ENCODE results near the gene ETV4.
A peak's percentile ranks its signal among the peaks of the same experiment; 100 is the strongest.
"Not testable (repeated sequence)": the region's sequence is repeated elsewhere in the genome, so short reads cannot be mapped to it uniquely, and the experiment has no call there.

The ETV4 gene

DNA sequence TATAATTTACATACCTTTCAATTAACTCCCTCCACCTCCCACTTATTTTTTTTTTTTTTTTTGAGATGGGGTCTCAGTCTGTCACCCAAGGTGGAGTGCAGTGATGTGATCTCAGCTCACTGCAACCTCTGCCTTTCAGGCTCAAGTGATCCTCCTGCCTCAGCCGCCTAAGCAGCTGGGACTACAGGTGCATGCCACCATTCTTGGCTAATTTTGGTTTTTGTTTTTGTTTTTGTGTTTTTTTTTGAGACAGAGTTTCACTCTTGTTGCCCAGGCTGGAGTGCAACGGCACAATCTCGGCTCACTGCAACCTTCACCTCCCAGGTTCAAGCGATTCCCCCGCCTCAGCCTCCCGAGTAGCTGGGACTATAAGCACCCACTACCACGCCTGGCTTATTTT is 36.7 kb downstream of the ETV4 start:
- DNase-seq, result not testable (repeated sequence)

GRCh38 chr17:43490621-43491020 is 55.5 kb downstream of the ETV4 start:
- no peak for DNase-seq

GRCh38 chr17:43483674-43484551 is 62.2 kb downstream of the ETV4 start, which contains the start of gene DHX8:
Gene DHX8 (plus strand): TSS chr17:43483975. CDS start chr17:43484038, 63 bp downstream.
- DNase-seq, result peak; percentile 97

DNA sequence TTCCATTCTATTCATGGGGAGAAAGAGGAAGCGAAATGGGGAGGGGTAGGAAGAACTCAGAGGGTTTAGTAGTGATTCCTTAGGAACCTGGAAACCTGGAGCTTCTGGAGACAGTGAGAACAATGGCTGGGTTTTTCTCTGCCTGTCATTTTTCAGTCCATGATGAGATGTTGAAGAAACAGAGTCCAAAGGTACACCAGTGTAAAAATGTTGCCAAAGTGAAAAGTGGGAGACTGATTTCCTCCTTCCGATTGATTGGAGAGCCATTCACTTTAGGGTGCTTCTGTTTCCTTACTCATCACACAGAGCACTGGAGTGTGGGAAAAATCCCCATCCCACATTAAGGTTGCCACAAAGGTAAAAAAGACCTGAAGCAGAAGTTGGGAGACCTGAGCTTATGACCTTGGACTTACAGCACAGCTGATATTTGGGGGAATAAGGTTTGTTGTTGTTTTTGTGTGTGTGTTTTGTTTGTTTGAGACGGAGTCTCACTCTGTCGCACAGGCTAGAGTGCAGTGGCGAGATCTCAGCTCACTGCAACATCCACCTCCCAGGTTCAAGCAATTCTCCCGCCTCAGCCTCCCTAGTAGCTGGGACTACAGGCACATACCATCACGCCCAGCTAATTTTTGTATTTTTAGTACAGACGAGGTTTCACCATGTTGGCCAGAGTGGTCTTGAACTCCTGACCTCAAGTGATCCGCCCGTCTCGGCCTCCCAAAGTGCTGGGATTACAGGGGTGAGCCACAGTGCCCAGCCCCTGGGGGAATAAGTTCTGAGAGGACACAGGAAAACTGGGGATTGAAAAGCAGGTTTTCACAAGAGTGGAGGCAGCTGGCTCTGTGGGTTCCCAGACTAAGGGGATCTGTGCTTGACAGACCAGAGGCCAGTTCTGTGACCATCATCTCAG is 63.8 kb downstream of the ETV4 start:
- no peak for DNase-seq

- no peak for DNase-seq
These were observed 66.2 kb downstream of the ETV4 start for GRCh38 chr17:43479948-43480347.
